Peyer's patch (tissue), 4 donors: ENCODE results near the gene HSPB2.

ENCODE experiments used
- CTCF ChIP-seq, 6 experiments: fragments of 450-650 bp in 4 of 6; fragments of 200-600 bp in 2 of 6; sonication (generic) in 1 of 6; IDR thresholded peaks; one replicate each; pipeline ENCODE4 v1.5.1; 2017 to 2019; ENCODE audit warnings: antibody characterized with exemption in 6 of 6, mild to moderate bottlenecking in 3 of 6, moderate library complexity in 1 of 6
- POLR2A ChIP-seq, 2 donors: fragments of 450-650 bp; IDR thresholded peaks; one replicate each; pipeline ENCODE4 v1.5.1; 2017; ENCODE audit warnings: antibody characterized with exemption in 2 of 2, mild to moderate bottlenecking in 2 of 2, moderate library complexity in 2 of 2

DNA sequence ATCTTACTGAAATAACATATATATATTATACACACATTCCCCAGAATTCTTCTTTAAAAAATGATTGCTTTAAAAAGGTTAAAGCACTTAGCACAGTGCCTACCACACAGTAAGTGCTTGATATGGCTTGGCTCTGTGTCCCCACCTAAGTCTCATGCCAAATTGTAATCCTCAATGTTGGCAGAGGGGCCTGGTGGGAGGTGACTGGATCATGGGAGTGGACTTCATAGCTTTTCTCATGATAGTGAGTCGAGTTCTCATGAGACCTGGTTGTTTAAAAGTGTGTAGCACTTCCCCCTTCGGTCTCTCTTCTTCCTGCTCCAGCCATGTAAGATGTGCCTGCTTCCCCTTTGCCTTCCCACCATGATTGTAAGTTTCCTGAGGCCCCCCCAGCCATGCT, 7.1 kb upstream of the HSPB2 start:
- TF ChIP-seq POLR2A (IDR thresholded peaks at IDR 0.05) (no peak), CTCF (IDR thresholded peaks at IDR 0.05) (no peak)
